K562 (cell line): Measurements from ENCODE around the gene AHNAK. TPM values are rescaled to one million over a fixed set of nuclear protein-coding genes. Genes with fewer than 3 reads are reported as not detected.

Experiments used
- BRF1 ChIP-seq: IDR thresholded peaks from 3 replicates; pipeline ENCODE4 v1.6.1; 2011; ENCODE audit warnings: borderline replicate concordance, mild to moderate bottlenecking; ENCODE audit not compliant: insufficient read length; ENCODE audit errors: extremely low read depth
- CREM ChIP-seq: IDR thresholded peaks from 2 replicates; pipeline ENCODE4 v1.6.1; 2014; ENCODE audit warnings: antibody characterized with exemption, low read depth
- LCOR ChIP-seq: sonication (generic); formaldehyde crosslinking; IDR thresholded peaks from 2 replicates; pipeline ENCODE4 v1.8.0; 2022; ENCODE audit warnings: mild to moderate bottlenecking, missing genetic modification reagents
- LEF1 ChIP-seq: fragments of 450-650 bp; IDR thresholded peaks from 2 replicates; pipeline ENCODE4 v1.6.1; 2016; ENCODE audit warnings: mild to moderate bottlenecking
- NBN ChIP-seq: fragments of 450-650 bp; IDR thresholded peaks from 2 replicates; pipeline ENCODE4 v1.6.1; 2016; ENCODE audit warnings: low read depth, mild to moderate bottlenecking
- NFIC ChIP-seq: fragments of 450-650 bp; IDR thresholded peaks from 2 replicates; pipeline ENCODE4 v1.6.1; 2017; ENCODE audit warnings: mild to moderate bottlenecking, inconsistent platforms
- PCBP2 ChIP-seq: fragments of 200-400 bp; formaldehyde crosslinking; IDR thresholded peaks from 2 replicates; pipeline ENCODE4 v1.6.1; 2018; ENCODE audit warnings: low read length, low read depth, mild to moderate bottlenecking, moderate library complexity; ENCODE audit not compliant: poor library complexity, severe bottlenecking
- POLR2AphosphoS5 ChIP-seq: IDR thresholded peaks from 2 replicates; pipeline ENCODE4 v1.6.1; 2011; ENCODE audit warnings: mild to moderate bottlenecking, low read depth, low read length, moderate library complexity; ENCODE audit not compliant: control insufficient read depth, insufficient read depth
- RCOR1 ChIP-seq, 2 experiments: IDR thresholded peaks; 2 replicates each; pipeline ENCODE4 v1.6.1; 2012; ENCODE audit warnings: low read depth in 2 of 2, low read length in 2 of 2, borderline replicate concordance in 1 of 2, improper control_type of control experiment in 1 of 2
- SMC3 ChIP-seq: conservative IDR thresholded peaks from 2 replicates; pipeline ENCODE4 v1.6.1; 2011; ENCODE audit warnings: low read depth, low read length, improper control_type of control experiment; ENCODE audit not compliant: insufficient read depth
- TAF7 ChIP-seq: fragments of 450-650 bp; IDR thresholded peaks from 2 replicates; pipeline ENCODE4 v1.6.1; 2016; ENCODE audit warnings: missing genetic modification characterization, missing compliant biosample characterization
- TBL1XR1 ChIP-seq, 2 experiments: IDR thresholded peaks; 2 replicates each; pipeline ENCODE4 v1.6.1; 2012; ENCODE audit warnings: improper control_type of control experiment in 2 of 2, low read length in 2 of 2, mild to moderate bottlenecking in 1 of 2
- TRIM24 ChIP-seq, 2 experiments: fragments of 450-650 bp; IDR thresholded peaks; 2 replicates each; pipeline ENCODE4 v1.6.1; 2016
- ZKSCAN1 ChIP-seq: fragments of 150-350 bp; IDR thresholded peaks from 2 replicates; pipeline ENCODE4 v1.6.1; 2016; ENCODE audit warnings: low read depth, low read length
- ZNF316 ChIP-seq: fragments of 450-650 bp; IDR thresholded peaks from 2 replicates; pipeline ENCODE4 v1.6.1; 2016
- ZNF444 ChIP-seq: fragments of 250-450 bp; sonication (Bioruptor Pico); IDR thresholded peaks from 2 replicates; pipeline ENCODE4 v1.4.0; 2020; ENCODE audit warnings: mild to moderate bottlenecking, moderate library complexity
- ZNF830 ChIP-seq: fragments of 250-450 bp; sonication (Bioruptor Pico); IDR thresholded peaks from 2 replicates; pipeline ENCODE4 v1.5.0; 2021; ENCODE audit warnings: mild to moderate bottlenecking
- polyA plus RNA-seq, 8 experiments: library from polyadenylated mRNA; depleted of rRNA in 4 of 8; stranded (reverse) in 5 of 8; unstranded in 3 of 8; fragments of >200 nt; fragmentation: Nextera tagmentation in 2 of 8; fragmentation: Illumina TruSeq in 1 of 8; extraction: Ambion mirVana in 2 of 8; extraction: Trizol in 1 of 8; gene quantifications; 2 replicates each; pipeline versions ENCODE4 v1.2.1 to v1.2.3, GENCODE V29; 2011 to 2014; ENCODE audit warnings: inconsistent platforms in 1 of 8, missing spikeins in 1 of 8
- total RNA-seq, 7 experiments: library from RNA; depleted of rRNA in 6 of 7; stranded (reverse); fragments of >200 nt in 6 of 7; fragmentation: Illumina TruSeq in 2 of 7; extraction: Trizol in 2 of 7; gene quantifications; 2 replicates each; pipeline versions ENCODE4 v1.2.1 to v1.2.3, GENCODE V29; 2011 to 2021; ENCODE audit warnings: low replicate concordance in 1 of 7
- TF ChIP-seq, protein P1 (sequence below), 2 experiments: fragments of 150-350 bp in 1 of 2; IDR thresholded peaks; 2 replicates each; pipeline ENCODE4 v1.6.1; 2012 to 2016; ENCODE audit warnings: low read depth in 2 of 2, low read length in 2 of 2, mild to moderate bottlenecking in 1 of 2, moderate library complexity in 1 of 2
- TF ChIP-seq, protein P2 (sequence below): fragments of 450-650 bp; IDR thresholded peaks from one replicate; pipeline ENCODE4 v1.6.1; 2018; ENCODE audit warnings: mild to moderate bottlenecking, moderate library complexity; ENCODE audit not compliant: partially characterized antibody
- TF ChIP-seq, protein P3 (sequence below): fragments of 250-450 bp; sonication (Bioruptor Pico); IDR thresholded peaks from 2 replicates; pipeline ENCODE4 v1.8.0; 2021; ENCODE audit warnings: moderate library complexity, mild to moderate bottlenecking, inconsistent platforms
- TF ChIP-seq, protein P4 (sequence below): fragments of 250-450 bp; sonication (Bioruptor Pico); IDR thresholded peaks from 2 replicates; pipeline ENCODE4 v1.8.0; 2021; ENCODE audit warnings: moderate library complexity, mild to moderate bottlenecking, inconsistent platforms

The AHNAK gene
- total and polyA plus RNA-seq, 9 of the 15 experiments (the other 6 are each of a cell fraction or from before 2014, with no cell fraction given): 1.5 to 89.7 (median 45.0) TPM

DNA sequence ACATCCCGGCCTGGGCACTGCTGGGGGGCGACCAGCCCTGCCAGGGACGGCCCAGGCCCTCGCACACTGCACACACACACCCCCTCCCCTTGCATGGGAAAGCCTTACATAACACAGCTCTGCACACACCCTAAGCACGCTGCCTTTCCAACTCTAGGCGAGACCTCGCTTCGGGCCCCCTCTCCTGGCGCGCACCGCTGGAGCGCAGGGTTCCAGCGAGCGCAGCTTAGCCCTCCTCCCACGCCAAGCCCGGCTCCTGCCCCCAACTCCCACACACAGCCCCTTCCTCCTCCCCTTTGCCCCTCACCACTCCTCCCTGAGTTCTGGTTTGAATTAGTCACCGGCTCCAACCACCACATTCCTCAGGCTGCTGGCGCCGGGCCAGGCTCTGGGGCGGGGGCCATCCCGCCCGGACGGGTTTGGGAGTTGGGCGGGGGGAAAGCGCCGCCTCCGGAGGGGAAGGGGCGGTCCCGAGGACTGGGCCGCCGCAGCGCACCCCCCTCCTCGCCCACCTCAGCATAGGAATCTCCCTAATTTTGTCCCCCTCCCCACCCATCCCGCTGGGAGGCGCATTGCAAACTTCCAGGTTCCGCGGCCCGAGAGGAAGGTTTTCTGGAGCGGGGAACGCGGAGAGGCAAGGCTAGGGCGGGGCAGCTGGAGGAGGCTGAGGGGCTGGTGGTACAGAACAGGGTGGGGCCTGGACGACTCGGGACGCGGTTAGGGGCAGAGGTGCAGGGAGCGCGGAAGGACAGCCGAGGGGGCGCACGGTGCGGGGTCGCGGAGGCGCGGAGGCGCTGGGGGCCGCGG is 966 bp downstream of the AHNAK start (continued):
- TF ChIP-seq, protein P1, sequence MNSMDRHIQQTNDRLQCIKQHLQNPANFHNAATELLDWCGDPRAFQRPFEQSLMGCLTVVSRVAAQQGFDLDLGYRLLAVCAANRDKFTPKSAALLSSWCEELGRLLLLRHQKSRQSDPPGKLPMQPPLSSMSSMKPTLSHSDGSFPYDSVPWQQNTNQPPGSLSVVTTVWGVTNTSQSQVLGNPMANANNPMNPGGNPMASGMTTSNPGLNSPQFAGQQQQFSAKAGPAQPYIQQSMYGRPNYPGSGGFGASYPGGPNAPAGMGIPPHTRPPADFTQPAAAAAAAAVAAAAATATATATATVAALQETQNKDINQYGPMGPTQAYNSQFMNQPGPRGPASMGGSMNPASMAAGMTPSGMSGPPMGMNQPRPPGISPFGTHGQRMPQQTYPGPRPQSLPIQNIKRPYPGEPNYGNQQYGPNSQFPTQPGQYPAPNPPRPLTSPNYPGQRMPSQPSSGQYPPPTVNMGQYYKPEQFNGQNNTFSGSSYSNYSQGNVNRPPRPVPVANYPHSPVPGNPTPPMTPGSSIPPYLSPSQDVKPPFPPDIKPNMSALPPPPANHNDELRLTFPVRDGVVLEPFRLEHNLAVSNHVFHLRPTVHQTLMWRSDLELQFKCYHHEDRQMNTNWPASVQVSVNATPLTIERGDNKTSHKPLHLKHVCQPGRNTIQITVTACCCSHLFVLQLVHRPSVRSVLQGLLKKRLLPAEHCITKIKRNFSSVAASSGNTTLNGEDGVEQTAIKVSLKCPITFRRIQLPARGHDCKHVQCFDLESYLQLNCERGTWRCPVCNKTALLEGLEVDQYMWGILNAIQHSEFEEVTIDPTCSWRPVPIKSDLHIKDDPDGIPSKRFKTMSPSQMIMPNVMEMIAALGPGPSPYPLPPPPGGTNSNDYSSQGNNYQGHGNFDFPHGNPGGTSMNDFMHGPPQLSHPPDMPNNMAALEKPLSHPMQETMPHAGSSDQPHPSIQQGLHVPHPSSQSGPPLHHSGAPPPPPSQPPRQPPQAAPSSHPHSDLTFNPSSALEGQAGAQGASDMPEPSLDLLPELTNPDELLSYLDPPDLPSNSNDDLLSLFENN (IDR thresholded peaks at IDR 0.05; ENCODE audit: low read depth in 2 of 2, low read length in 2 of 2): no peak
- TF ChIP-seq ZKSCAN1 (0 out of 2 replicates have a peak, but pooled peaks have one; percentile 25), ZNF316 (no peak), CREM (peak; percentile 58), POLR2AphosphoS5 (peak; percentile 53; the same call in 1 of the 2 replicates), PCBP2 (no peak), LEF1 (peak; percentile 64; the same call in 1 of the 2 replicates), LCOR (CRISPR knock-in tag) (peak; percentile 23; the same call in 1 of the 2 replicates), ZNF444 (CRISPR knock-in tag) (no peak), ZNF830 (CRISPR knock-in tag) (no peak), TAF7 (tag) (no peak), BRF1 (no peak), SMC3 (no peak), NFIC (peak; percentile 100), TBL1XR1 (IDR thresholded peaks at IDR 0.05; ENCODE audit: low read length in 2 of 2) (peak; percentile 51 to 53; a peak in 2 of 4 replicates), TRIM24 (IDR thresholded peaks at IDR 0.05) (peak in 1 of 2 experiments; percentile 57; a peak in 3 of 4 replicates), RCOR1 (IDR thresholded peaks at IDR 0.05; ENCODE audit: borderline replicate concordance in 1 of 2, low read depth in 2 of 2, low read length in 2 of 2) (peak in 1 of 2 experiments; percentile 84; a peak in 2 of 4 replicates), NBN (peak; percentile 84)
- TF ChIP-seq, protein P2, sequence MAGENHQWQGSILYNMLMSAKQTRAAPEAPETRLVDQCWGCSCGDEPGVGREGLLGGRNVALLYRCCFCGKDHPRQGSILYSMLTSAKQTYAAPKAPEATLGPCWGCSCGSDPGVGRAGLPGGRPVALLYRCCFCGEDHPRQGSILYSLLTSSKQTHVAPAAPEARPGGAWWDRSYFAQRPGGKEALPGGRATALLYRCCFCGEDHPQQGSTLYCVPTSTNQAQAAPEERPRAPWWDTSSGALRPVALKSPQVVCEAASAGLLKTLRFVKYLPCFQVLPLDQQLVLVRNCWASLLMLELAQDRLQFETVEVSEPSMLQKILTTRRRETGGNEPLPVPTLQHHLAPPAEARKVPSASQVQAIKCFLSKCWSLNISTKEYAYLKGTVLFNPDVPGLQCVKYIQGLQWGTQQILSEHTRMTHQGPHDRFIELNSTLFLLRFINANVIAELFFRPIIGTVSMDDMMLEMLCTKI: no peak
- TF ChIP-seq, protein P3, sequence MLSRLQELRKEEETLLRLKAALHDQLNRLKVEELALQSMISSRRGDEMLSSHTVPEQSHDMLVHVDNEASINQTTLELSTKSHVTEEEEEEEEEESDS (CRISPR knock-in tag): no peak
- TF ChIP-seq, protein P4, sequence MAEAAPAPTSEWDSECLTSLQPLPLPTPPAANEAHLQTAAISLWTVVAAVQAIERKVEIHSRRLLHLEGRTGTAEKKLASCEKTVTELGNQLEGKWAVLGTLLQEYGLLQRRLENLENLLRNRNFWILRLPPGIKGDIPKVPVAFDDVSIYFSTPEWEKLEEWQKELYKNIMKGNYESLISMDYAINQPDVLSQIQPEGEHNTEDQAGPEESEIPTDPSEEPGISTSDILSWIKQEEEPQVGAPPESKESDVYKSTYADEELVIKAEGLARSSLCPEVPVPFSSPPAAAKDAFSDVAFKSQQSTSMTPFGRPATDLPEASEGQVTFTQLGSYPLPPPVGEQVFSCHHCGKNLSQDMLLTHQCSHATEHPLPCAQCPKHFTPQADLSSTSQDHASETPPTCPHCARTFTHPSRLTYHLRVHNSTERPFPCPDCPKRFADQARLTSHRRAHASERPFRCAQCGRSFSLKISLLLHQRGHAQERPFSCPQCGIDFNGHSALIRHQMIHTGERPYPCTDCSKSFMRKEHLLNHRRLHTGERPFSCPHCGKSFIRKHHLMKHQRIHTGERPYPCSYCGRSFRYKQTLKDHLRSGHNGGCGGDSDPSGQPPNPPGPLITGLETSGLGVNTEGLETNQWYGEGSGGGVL (CRISPR knock-in tag): no peak
